Activated CD8-positive, alpha-beta memory T cell treated with anti-CD3 and anti-CD28 coated beads, Interleukin-2, amount 10 ng/mL, durations not matched to agents 7 days and 5 days (primary cell): ENCODE data around the gene ATP8A1. TPM values are rescaled to one million over a fixed set of nuclear protein-coding genes. Genes with fewer than 3 reads are reported as not detected.

Experiments used
- ATAC-seq: fragments of 150-1000 bp; cut with Tn5 transposase; one replicate; pipeline ENCODE4 v1.10.0; 2021; ENCODE audit warnings: moderate library complexity
- CTCF ChIA-PET: fragments of 350-600 bp; sonication (Branson Sonifier 250); formaldehyde crosslinking; loops from one replicate; lab custom pipeline; 2021; ENCODE audit warnings: antibody characterized with exemption; lab: Charles Lee
- DNase-seq: peaks from one replicate; pipeline ENCODE4 v3.0.0-alpha.2; 2020
- H3K27ac Mint-ChIP-seq: one replicate; pipeline ENCODE4 v1.8.0; 2021; ENCODE audit warnings: mild to moderate bottlenecking, mixed read lengths
- H3K27me3 Mint-ChIP-seq: one replicate; pipeline ENCODE4 v1.8.0; 2021; ENCODE audit warnings: mixed read lengths
- H3K36me3 Mint-ChIP-seq: one replicate; pipeline ENCODE4 v1.8.0; 2021; ENCODE audit warnings: mild to moderate bottlenecking, mixed read lengths
- H3K4me1 Mint-ChIP-seq: one replicate; pipeline ENCODE4 v1.8.0; 2021; ENCODE audit warnings: mixed read lengths
- H3K4me3 Mint-ChIP-seq: one replicate; pipeline ENCODE4 v1.8.0; 2021; ENCODE audit warnings: mild to moderate bottlenecking, moderate library complexity, mixed read lengths
- H3K9me3 Mint-ChIP-seq: one replicate; pipeline ENCODE4 v1.8.0; 2022; ENCODE audit warnings: low read depth, mixed read lengths
- total RNA-seq, 2 experiments: library from RNA; stranded (reverse); gene quantifications; one replicate each; pipeline ENCODE4 v1.2.3, GENCODE V29; 2021

The ATP8A1 gene
- total RNA-seq, 2 experiments from 2014 or later = 31.3 to 43.8 TPM

DNA sequence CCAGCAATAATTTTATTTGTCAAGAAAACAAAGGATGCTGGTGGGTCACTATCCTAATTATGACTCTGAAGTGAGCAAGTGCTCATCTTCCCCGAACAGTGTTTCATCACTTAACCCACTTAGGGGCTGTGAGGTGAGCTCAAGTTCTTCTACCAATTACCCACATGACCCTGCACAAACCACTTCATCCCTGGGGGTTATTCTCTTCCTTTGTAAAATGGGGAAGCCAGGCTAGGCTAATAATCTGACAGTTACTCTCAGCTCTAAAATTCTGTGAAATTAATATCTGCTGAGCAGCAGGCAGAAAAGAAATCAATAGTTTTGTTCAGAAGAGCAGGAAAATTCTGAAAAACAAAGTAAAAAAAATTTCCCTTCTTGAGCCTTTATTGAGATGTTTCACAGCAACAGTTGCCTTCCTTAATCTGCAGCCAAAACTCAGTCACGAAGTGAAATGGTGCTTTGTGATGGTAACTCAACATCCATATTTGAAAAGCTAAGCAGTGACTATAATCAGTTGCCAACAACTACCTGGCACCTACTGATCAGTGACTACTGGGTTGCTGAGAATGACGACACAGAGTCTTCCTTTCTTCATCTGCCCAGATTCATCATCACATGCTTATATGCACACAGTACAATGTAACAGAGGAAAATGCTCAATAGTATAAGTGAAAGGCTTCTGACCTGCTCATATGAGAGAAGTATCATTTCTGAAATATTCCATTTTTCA lies 24.1 kb downstream of the ATP8A1 start:
- DNase-seq = no peak
- H3K27ac Mint-ChIP-seq = peak overlapping the region; percentile 9
- no peak overlapping the region for H3K4me3 Mint-ChIP-seq
- no peaks in the 10 kb centered on the region for H3K9me3 Mint-ChIP-seq
- no peaks in the 10 kb centered on the region for H3K27me3 Mint-ChIP-seq
- peaks cover 15% of the 10 kb centered on the region for H3K36me3 Mint-ChIP-seq
- no peak for ATAC-seq
- CTCF ChIA-PET = interaction anchor here (1.4 to 2.0 kb wide), 2 partner anchors 9 to 13 kb away, joined by 4 to 8 read pairs; no protein-coding TSS in a partner anchor
- H3K4me1 Mint-ChIP-seq = peaks cover 60% of the 10 kb centered on the region

DNA sequence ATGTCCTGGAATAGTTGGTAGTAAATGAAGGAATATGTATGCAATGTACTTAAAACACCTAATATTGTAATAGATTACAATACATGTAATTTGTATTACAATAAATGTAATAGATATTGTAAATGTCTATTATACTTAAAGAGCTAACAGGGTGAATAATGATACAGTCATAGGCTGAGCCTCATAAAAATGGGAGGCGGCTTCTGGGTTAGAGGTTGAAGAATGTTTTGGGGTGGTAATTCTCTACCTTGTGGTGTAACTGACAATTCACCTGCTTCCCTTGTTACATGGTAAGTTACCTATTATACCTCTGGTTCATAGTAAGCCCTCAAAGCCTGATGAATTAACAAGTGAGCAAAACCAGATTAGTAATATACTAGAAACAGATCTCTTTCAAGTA lies 26.0 kb downstream of the ATP8A1 start:
- Mint-ChIP-seq H3K27ac (no peak overlapping the region), H3K27me3 (no peaks in the 10 kb centered on the region), H3K9me3 (no peaks in the 10 kb centered on the region), H3K4me3 (no peak overlapping the region), H3K4me1 (peaks cover 60% of the 10 kb centered on the region), H3K36me3 (peaks cover 22% of the 10 kb centered on the region)
- CTCF ChIA-PET = no interaction called here
- DNase-seq (no peak), ATAC-seq (no peak)

DNA sequence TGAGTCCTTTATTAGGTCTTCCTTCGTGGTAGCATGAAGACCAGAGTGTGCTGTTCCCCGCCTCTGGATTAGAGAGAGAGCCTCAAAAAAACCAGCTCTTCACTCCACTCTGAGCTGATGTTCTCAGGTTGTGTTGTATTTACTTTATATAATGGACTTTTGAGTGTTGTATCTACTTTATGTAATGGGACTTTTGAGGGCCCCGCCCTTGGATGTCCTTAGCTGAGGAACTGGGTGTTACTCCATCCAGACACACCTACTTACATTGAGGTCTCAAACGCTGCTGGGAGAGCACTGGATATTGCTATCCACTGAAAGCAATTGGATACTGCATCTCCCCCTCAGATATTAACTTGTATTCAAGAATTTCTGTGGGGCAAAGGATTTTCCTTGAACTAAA lies 28.2 kb downstream of the ATP8A1 start:
- ATAC-seq (no peak), DNase-seq (no peak)
- Mint-ChIP-seq H3K4me1 (peaks cover 53% of the 10 kb centered on the region), H3K9me3 (no peaks in the 10 kb centered on the region), H3K27me3 (no peaks in the 10 kb centered on the region), H3K36me3 (peaks cover 31% of the 10 kb centered on the region), H3K4me3 (no peak overlapping the region), H3K27ac (peak overlapping the region; percentile 77)
- CTCF ChIA-PET = no interaction called here

DNA sequence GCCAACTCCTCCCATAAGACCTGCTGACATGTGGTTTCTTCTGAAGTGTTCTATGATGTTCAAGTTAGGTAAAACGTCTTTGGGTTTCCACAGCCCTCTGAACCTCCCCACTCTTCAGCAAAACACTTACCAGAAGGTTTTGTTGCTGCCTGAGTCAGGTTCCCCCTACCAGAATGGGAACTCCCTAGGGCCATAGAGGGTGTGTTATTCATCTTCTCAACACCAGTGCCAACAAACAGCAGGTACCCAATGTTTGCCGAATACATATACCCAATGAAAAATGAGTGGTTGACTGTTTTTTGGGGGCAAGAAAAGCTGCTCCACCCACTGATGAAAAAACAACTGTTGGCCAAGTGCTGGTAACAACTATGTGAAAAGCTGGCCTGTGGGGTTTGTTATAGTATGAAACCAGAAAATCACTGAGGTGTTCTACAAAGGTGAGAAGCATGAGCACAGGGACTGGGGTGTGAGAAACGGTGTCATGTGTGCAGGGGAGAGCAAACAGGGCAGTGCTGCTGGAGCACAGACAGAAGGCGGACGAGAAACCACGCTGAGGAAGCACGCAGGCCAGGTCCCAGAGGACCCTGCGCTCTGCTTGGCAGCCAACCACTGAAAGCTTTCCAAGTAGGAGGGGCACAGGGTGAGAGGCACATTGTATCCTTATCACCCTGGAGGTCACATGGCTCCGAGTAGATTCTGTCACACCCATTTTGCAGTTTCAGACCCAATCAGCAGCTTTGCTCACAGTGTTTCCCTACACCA lies 28.8 kb downstream of the ATP8A1 start:
- DNase-seq (peak; percentile 55), ATAC-seq (peak; percentile 82)
- no peaks in the 10 kb centered on the region for H3K9me3 Mint-ChIP-seq
- peak overlapping the region; percentile 17 for H3K4me3 Mint-ChIP-seq
- H3K36me3 Mint-ChIP-seq = peaks cover 38% of the 10 kb centered on the region
- peak overlapping the region; percentile 77 for H3K27ac Mint-ChIP-seq
- no peaks in the 10 kb centered on the region for H3K27me3 Mint-ChIP-seq
- H3K4me1 Mint-ChIP-seq = peaks cover 47% of the 10 kb centered on the region
- CTCF ChIA-PET = interaction anchor here (0.9 kb wide), 1 partner anchor 17 kb away, joined by 5 read pairs; no protein-coding TSS in a partner anchor

DNA sequence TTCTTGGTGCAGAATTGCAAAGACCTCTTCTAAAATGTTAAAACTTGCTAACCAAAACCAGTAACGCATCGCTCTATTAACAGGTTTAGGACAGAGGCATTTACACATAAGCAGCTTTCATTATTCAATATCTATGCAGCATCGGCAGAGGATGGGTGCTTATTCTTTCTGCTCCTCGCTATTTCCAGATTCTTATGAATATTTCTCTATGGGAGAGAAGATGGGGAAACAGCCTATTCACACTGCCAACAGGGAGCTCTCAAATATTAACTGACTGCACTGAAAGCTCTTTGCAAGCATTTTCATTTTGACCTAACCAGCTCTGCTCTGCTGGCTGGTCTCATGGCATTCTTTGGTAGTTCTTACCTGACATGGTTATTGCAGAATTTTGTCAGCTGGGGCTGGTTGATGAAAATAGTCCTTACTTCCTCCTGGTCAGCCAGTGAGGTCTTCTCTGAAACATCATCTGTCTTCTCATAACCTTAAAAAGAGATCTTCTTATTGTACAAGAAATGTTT lies 30.2 kb downstream of the ATP8A1 start:
- Mint-ChIP-seq H3K27ac (no peak overlapping the region), H3K36me3 (peaks cover 43% of the 10 kb centered on the region), H3K4me1 (peaks cover 37% of the 10 kb centered on the region)

DNA sequence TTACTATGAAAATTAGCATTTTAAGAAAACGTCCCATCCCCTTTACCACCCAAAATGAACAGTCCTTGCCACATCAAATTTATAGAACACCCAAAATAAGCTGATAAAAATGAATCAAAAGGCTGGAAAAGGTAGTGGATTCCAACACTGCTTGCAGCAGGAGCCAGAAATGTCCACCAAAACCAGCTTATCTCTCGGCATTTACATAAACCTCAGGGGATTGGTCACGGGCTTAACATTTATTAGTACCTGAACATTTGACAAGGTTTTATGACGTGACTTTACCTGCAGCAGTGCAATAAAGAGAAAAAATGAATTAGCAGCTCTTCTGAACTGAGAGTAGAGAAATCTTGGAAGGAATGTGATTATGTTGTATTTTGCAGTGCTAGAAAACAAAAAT lies 31.6 kb downstream of the ATP8A1 start:
- CTCF ChIA-PET = no interaction called here

More for the DNA sequence above, 30.2 kb downstream of the ATP8A1 start:
- ATAC-seq = no peak
- no peaks in the 10 kb centered on the region for H3K9me3 Mint-ChIP-seq
- CTCF ChIA-PET = no interaction called here
- H3K4me3 Mint-ChIP-seq = no peak overlapping the region
- no peak for DNase-seq
- no peaks in the 10 kb centered on the region for H3K27me3 Mint-ChIP-seq

DNA sequence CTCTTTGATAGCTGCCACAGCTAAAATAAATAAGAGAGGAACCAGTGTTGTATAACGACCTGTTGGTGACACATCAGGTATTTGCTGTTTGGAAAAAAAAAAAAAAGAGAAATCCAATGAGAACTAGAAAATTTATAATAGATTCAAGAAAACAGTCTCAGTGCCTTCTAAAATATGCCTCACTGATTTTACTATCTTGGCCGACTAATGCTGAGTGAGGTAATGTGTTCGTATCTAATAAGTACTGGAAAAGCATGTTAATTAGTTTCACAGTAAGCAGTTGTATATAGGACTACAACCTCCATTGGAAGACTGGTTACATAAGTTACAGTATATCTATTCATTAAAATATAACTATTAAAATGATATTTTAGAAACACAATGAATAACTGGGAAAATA lies 32.4 kb downstream of the ATP8A1 start:
- H3K9me3 Mint-ChIP-seq = no peaks in the 10 kb centered on the region
- H3K4me3 Mint-ChIP-seq = no peak overlapping the region
- CTCF ChIA-PET = no interaction called here
- H3K27me3 Mint-ChIP-seq = no peaks in the 10 kb centered on the region
- DNase-seq (no peak), ATAC-seq (no peak)
- H3K4me1 Mint-ChIP-seq = peaks cover 28% of the 10 kb centered on the region
- H3K36me3 Mint-ChIP-seq = peaks cover 53% of the 10 kb centered on the region
- H3K27ac Mint-ChIP-seq = no peak overlapping the region

More for the DNA sequence above, 31.6 kb downstream of the ATP8A1 start:
- Mint-ChIP-seq H3K27me3 (no peaks in the 10 kb centered on the region), H3K36me3 (peaks cover 46% of the 10 kb centered on the region), H3K4me3 (no peak overlapping the region), H3K4me1 (peaks cover 29% of the 10 kb centered on the region), H3K9me3 (no peaks in the 10 kb centered on the region), H3K27ac (no peak overlapping the region)
- DNase-seq (no peak), ATAC-seq (no peak)

DNA sequence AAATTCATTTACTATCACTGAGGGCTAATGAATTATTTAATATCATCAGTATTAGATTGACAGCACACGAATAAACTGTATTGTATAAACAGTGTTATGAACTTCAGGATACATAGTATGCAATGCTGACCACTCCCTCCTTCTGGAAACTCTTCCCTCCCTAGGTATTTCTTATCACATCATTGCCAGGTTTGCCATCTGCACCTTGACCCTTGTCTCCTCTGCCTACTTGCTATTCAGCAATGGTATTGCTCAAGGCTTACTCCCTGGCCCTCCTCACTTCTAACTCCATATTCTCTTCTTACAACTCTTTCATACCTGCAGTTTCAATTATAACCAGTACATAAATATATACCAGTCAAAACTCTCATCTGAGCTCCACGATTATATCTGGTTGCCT lies 38.9 kb downstream of the ATP8A1 start:
- Mint-ChIP-seq H3K4me1 (no peaks in the 10 kb centered on the region), H3K9me3 (no peaks in the 10 kb centered on the region), H3K27ac (no peak overlapping the region), H3K27me3 (no peaks in the 10 kb centered on the region), H3K36me3 (peaks cover 52% of the 10 kb centered on the region), H3K4me3 (no peak overlapping the region)
- CTCF ChIA-PET = no interaction called here
- ATAC-seq = no peak
- DNase-seq = no peak

DNA sequence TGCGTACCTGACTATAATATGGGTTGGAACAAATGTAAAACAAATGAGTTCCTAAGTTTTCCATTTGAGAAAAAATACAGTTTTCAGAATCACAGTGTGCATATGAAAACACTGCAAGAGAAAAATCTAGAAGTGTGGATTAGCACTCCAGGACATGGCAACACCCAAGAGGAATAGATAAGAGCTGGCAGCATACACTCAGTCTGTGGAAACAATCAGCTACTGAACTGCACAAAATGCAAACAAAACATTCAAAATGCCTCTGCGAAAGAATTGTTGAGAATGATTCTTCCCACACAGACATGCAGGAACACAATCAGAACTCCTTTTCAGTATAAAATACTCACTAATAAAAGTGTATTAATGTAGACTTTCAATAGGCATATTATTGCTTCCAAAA lies 39.9 kb downstream of the ATP8A1 start:
- DNase-seq (no peak), ATAC-seq (no peak)
- H3K4me1 Mint-ChIP-seq = no peaks in the 10 kb centered on the region
- no peaks in the 10 kb centered on the region for H3K27me3 Mint-ChIP-seq
- no peaks in the 10 kb centered on the region for H3K9me3 Mint-ChIP-seq
- H3K36me3 Mint-ChIP-seq = peaks cover 54% of the 10 kb centered on the region
- H3K4me3 Mint-ChIP-seq = no peak overlapping the region
- CTCF ChIA-PET = no interaction called here
- no peak overlapping the region for H3K27ac Mint-ChIP-seq

DNA sequence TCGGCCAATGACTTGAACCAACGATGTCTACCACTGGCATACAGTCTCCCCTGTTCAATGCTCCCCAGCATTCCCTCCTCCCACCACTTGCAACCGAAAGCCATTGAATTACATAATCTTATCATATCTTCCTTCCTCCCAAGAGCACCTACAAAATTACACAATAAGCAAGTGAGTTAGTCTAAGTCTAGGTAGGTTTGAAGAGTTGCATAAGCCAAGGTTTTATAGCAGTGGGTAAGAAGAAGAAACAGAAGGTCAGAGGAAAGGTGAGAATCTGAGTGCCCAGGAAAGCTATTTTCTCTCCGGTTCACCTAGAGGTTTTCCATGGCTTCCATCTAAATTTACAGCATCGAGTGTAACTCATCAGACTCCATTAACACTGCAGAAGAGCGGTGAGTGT lies 40.3 kb downstream of the ATP8A1 start:
- H3K9me3 Mint-ChIP-seq = no peaks in the 10 kb centered on the region
- CTCF ChIA-PET = no interaction called here
- no peak overlapping the region for H3K27ac Mint-ChIP-seq
- H3K36me3 Mint-ChIP-seq = peaks cover 54% of the 10 kb centered on the region
- no peak for DNase-seq
- H3K4me3 Mint-ChIP-seq = no peak overlapping the region
- ATAC-seq = no peak
- no peaks in the 10 kb centered on the region for H3K4me1 Mint-ChIP-seq
- H3K27me3 Mint-ChIP-seq = no peaks in the 10 kb centered on the region

DNA sequence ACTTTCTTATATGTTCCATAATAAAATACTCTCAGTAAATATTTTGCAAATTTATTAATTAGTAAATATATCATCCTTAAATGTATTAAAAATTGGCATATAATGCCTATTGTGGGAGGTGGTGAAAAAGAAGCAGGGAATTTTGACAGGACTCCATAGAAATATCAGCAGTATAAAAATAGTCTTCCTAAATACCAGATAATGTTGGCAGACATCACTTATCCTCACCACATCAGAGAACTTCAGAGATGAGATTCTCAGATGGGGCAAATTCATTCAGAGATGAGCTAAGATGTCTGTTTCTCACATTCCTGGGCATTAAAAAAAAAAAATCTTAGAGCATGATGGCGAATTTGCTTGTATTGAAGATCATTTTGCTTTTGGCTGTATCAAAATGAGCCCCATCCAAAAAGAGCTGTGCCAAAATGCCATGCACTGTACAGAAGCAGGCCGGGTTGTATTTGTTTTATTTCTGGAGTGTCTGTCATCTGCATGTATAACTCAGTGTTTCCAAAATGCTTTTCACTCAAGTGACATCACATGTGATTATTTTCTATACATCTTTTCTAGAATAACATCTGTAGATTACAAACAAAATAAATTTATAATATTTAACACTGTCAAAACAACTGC lies 41.7 kb downstream of the ATP8A1 start:
- Mint-ChIP-seq H3K27ac (no peak overlapping the region), H3K9me3 (peaks cover 2% of the 10 kb centered on the region), H3K27me3 (no peaks in the 10 kb centered on the region), H3K4me3 (no peak overlapping the region), H3K36me3 (peaks cover 55% of the 10 kb centered on the region), H3K4me1 (peaks cover 2% of the 10 kb centered on the region)
- no peak for DNase-seq
- CTCF ChIA-PET = no interaction called here
- ATAC-seq = no peak

DNA sequence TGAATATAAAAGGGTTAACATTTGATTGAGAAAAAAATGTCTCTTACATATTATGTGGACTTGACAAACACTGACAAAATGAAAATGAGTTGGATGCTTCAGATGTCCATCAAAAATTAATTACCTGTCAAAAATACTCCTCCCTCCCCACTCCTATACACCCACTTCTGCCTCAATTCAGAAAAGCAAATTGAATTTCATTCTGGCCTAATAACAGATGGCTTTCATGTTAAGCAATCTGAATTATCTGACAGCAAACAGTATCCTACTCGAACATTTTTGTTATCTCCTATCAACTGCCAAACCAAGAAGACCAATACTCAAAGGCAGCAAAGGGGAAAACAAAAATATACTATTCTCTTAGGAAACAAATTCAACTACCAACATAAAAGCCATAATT lies 44.0 kb downstream of the ATP8A1 start:
- Mint-ChIP-seq H3K4me1 (peaks cover 17% of the 10 kb centered on the region), H3K36me3 (peaks cover 54% of the 10 kb centered on the region), H3K9me3 (peaks cover 2% of the 10 kb centered on the region), H3K27me3 (no peaks in the 10 kb centered on the region), H3K4me3 (no peak overlapping the region), H3K27ac (peak overlapping the region; percentile 23)
- CTCF ChIA-PET = no interaction called here
- ATAC-seq (no peak), DNase-seq (no peak)

DNA sequence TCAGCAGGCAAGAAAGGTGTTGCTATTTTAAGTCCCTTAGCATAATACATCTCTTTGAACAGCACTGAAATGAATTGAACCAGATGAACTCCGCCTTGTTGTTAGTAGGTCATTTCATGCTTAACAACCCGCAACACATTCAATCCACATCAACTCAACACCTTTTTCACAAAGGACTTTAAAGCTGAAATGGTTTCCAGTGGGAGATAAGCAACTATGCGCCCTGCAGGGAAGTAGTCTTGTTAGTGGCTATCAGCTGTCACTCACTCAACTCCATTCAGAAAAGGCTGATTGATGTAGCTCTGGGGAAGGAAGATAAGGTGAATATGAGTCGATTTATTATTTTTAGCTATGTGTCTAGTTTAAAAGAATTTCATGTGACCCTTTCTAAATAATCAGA lies 46.0 kb downstream of the ATP8A1 start:
- ATAC-seq (no peak), DNase-seq (no peak)
- CTCF ChIA-PET = no interaction called here
- peaks cover 2% of the 10 kb centered on the region for H3K9me3 Mint-ChIP-seq
- H3K36me3 Mint-ChIP-seq = peaks cover 57% of the 10 kb centered on the region
- H3K4me3 Mint-ChIP-seq = no peak overlapping the region
- H3K27ac Mint-ChIP-seq = no peak overlapping the region
- peaks cover 33% of the 10 kb centered on the region for H3K4me1 Mint-ChIP-seq
- H3K27me3 Mint-ChIP-seq = no peaks in the 10 kb centered on the region
